GM19023 (cell line): Measurements from ENCODE around the gene ADD1.
A peak's percentile ranks its signal among the peaks of the same experiment; 100 is the strongest.
"Not testable (repeated sequence)": the region's sequence is repeated elsewhere in the genome, so short reads cannot be mapped to it uniquely, and the experiment has no call there.

Source experiments
- ATAC-seq: cut with Tn5 transposase; IDR thresholded peaks from one replicate; pipeline ENCODE4 v1.9.1; 2021; ENCODE audit warnings: mild to moderate bottlenecking, moderate library complexity; ENCODE audit not compliant: unreplicated experiment

The ADD1 gene

GRCh38 chr4:2915789-2916188, 72.1 kb downstream of the ADD1 start:
- ATAC-seq, result no peak

GRCh38 chr4:2916696-2917095, 73.1 kb downstream of the ADD1 start:
- ATAC-seq, result not testable (repeated sequence)

- ATAC-seq, result not testable (repeated sequence)
Measured at GRCh38 chr4:2918300-2918699, 74.7 kb downstream of the ADD1 start.

GRCh38 chr4:2918714-2919113, 75.1 kb downstream of the ADD1 start:
- ATAC-seq, result not testable (repeated sequence)

GRCh38 chr4:2922453-2923101, 78.9 kb downstream of the ADD1 start:
- not testable (repeated sequence) for ATAC-seq

GRCh38 chr4:2923141-2923551, 79.5 kb downstream of the ADD1 start:
- ATAC-seq, result no peak

GRCh38 chr4:2923668-2924173, 80.1 kb downstream of the ADD1 start:
- no peak for ATAC-seq

- no peak for ATAC-seq
Measured at GRCh38 chr4:2924286-2924685, 80.6 kb downstream of the ADD1 start.

GRCh38 chr4:2924765-2925301, 81.2 kb downstream of the ADD1 start:
- ATAC-seq, result no peak

- no peak for ATAC-seq
Measured at GRCh38 chr4:2925496-2925895, 81.9 kb downstream of the ADD1 start.

GRCh38 chr4:2925931-2926860, 82.6 kb downstream of the ADD1 start:
- ATAC-seq, result no peak

- ATAC-seq, result no peak
Measured at GRCh38 chr4:2927016-2927695, 83.5 kb downstream of the ADD1 start.

- ATAC-seq, result no peak
Measured at GRCh38 chr4:2927696-2928075, 84.0 kb downstream of the ADD1 start.

GRCh38 chr4:2928242-2929176, 84.9 kb downstream of the ADD1 start:
- ATAC-seq, result no peak

GRCh38 chr4:2929469-2929868, 85.8 kb downstream of the ADD1 start:
- no peak for ATAC-seq

- no peak for ATAC-seq
Measured at GRCh38 chr4:2930135-2930757, 86.6 kb downstream of the ADD1 start.

- ATAC-seq, result no peak
Measured at GRCh38 chr4:2930758-2931511, 87.3 kb downstream of the ADD1 start.

- ATAC-seq, result peak; percentile 31
Measured at GRCh38 chr4:2931512-2932301, 88.1 kb downstream of the ADD1 start.
